HL-60 (cell line): ENCODE measurements around the gene TMEM165.

ENCODE experiments used
- DNase-seq, 2 experiments: peaks; one replicate each; pipeline ENCODE4 v3.0.0-alpha.2; 2010 to 2020; ENCODE audit warnings: low read depth in 1 of 2, low spot score in 1 of 2
- H3K27ac ChIP-seq: fragments of 250-450 bp; sonication (Bioruptor Pico); replicated peaks from 2 replicates; pipeline ENCODE4 v1.5.1; 2020; ENCODE audit warnings: mild to moderate bottlenecking, moderate library complexity
- H3K27me3 ChIP-seq: fragments of 250-450 bp; sonication (Bioruptor Pico); 2 replicates; pipeline ENCODE4 v1.5.1; 2021; ENCODE audit warnings: mild to moderate bottlenecking, moderate library complexity; ENCODE audit not compliant: insufficient read depth, poor library complexity, severe bottlenecking
- H3K4me3 ChIP-seq: replicated peaks from 2 replicates; pipeline ENCODE4 v1.5.1; 2011; ENCODE audit warnings: mild to moderate bottlenecking, control low read depth, low read length; ENCODE audit not compliant: insufficient read depth
- CTCF ChIP-seq: IDR thresholded peaks from one replicate; pipeline ENCODE4 v1.5.1; 2011; ENCODE audit warnings: low read length, control low read depth, inconsistent platforms; ENCODE audit not compliant: insufficient read depth
- GABPA ChIP-seq: IDR thresholded peaks from 2 replicates; pipeline ENCODE4 v1.6.1; 2012; ENCODE audit warnings: low read depth
- POLR2AphosphoS5 ChIP-seq: IDR thresholded peaks from 2 replicates; pipeline ENCODE4 v1.6.1; 2012; ENCODE audit warnings: low read depth
- REST ChIP-seq: IDR thresholded peaks from 2 replicates; pipeline ENCODE4 v1.6.1; 2012; ENCODE audit warnings: low read depth; ENCODE audit not compliant: insufficient replicate concordance
- SPI1 ChIP-seq: IDR thresholded peaks from 2 replicates; pipeline ENCODE4 v1.6.1; 2012; ENCODE audit warnings: low read depth, mild to moderate bottlenecking, borderline replicate concordance
- long read RNA-seq: library from polyadenylated mRNA; unstranded; transcript quantifications from one replicate; pipeline ENCODE4 v2.0.0, GENCODE V29; 2020

The TMEM165 gene
- long read RNA-seq, transcript TMEM165-204 (3 exons, 828 nt), result minor isoform, 7 of 172 reads
- long read RNA-seq, transcript TMEM165-201 (6 exons, 1,928 nt), result major isoform, 122 of 172 reads
- long read RNA-seq, partial matches to known transcripts, result 3 of 172 reads
- long read RNA-seq, other reads (novel, unspliced or antisense), result 39 of 172 reads

GRCh38 chr4:55395529-55396307 is at the start of gene TMEM165:
Gene TMEM165, plus strand, starts transcription at chr4:55395957. Its CDS starts 233 bp downstream, at chr4:55396190.
- DNase-seq, result peak; percentile 67 to 89
- Histone ChIP-seq H3K27ac (peak within 1 kb of the TSS; percentile 73), H3K27me3 (no peaks in the 10 kb centered on the region), H3K4me3 (peak within 1 kb of the TSS; percentile 87)
- TF ChIP-seq GABPA (no peak), REST (peak; percentile 28), POLR2AphosphoS5 (peak; percentile 83), CTCF (no peak), SPI1 (peak; percentile 88)

- Histone ChIP-seq H3K27me3 (no peaks in the 10 kb centered on the region), H3K4me3 (peak within 1 kb of the TSS; percentile 61), H3K27ac (peak within 1 kb of the TSS; percentile 88)
- DNase-seq, result peak in 1 of 2 experiments; percentile 81
- peak; percentile 16 for TF ChIP-seq REST
- TF ChIP-seq SPI1, result no peak
- TF ChIP-seq CTCF, result peak; percentile 50
- peak; percentile 60; the same call in 1 of the 2 replicates for TF ChIP-seq POLR2AphosphoS5
- no peak for TF ChIP-seq GABPA
Observed at GRCh38 chr4:55345980-55346850, 49.5 kb upstream of the TMEM165 start, which contains the start of gene SRD5A3. Gene SRD5A3, plus strand, starts transcription at chr4:55346242. Its CDS starts 95 bp downstream, at chr4:55346337.

GRCh38 chr4:55346851-55347255 is 48.9 kb upstream of the TMEM165 start:
- H3K4me3 ChIP-seq, result peak overlapping the region; percentile 61
- peak overlapping the region; percentile 88 for H3K27ac ChIP-seq
- DNase-seq, result no peak
- H3K27me3 ChIP-seq, result no peaks in the 10 kb centered on the region
- TF ChIP-seq GABPA (no peak), CTCF (no peak), REST (no peak), POLR2AphosphoS5 (no peak), SPI1 (no peak)
